HepG2 (cell line): ENCODE measurements around the gene TNRC18. TPM values are rescaled to one million over a fixed set of nuclear protein-coding genes. Genes with fewer than 3 reads are reported as not detected.

Experiments used
- ARID2 ChIP-seq: sonication (generic); formaldehyde crosslinking; IDR thresholded peaks from 2 replicates; pipeline ENCODE4 v1.8.1; 2022; ENCODE audit warnings: mild to moderate bottlenecking, missing genetic modification reagents, borderline replicate concordance
- BCLAF1 ChIP-seq: fragments of 450-650 bp; IDR thresholded peaks from 2 replicates; pipeline ENCODE4 v1.6.1; 2017; ENCODE audit warnings: mild to moderate bottlenecking
- CREB3 ChIP-seq: sonication (generic); formaldehyde crosslinking; IDR thresholded peaks from 2 replicates; pipeline ENCODE4 v1.5.0; 2020; ENCODE audit warnings: missing genetic modification reagents
- HNRNPLL ChIP-seq: fragments of 200-400 bp; formaldehyde crosslinking; IDR thresholded peaks from 2 replicates; pipeline ENCODE4 v1.6.1; 2017; ENCODE audit warnings: mild to moderate bottlenecking, low read depth, low read length; ENCODE audit not compliant: poor library complexity, severe bottlenecking
- KAT8 ChIP-seq: IDR thresholded peaks from 2 replicates; pipeline ENCODE4 v1.6.1; 2016; ENCODE audit warnings: missing genetic modification reagents, missing compliant biosample characterization
- PCBP2 ChIP-seq: fragments of 200-400 bp; formaldehyde crosslinking; optimal IDR thresholded peaks from 2 replicates; pipeline ENCODE3; 2018; ENCODE audit warnings: low read length, low read depth; ENCODE audit not compliant: poor library complexity, severe bottlenecking
- PLRG1 ChIP-seq: fragments of 450-650 bp; conservative IDR thresholded peaks from 2 replicates; pipeline ENCODE4 v1.6.1; 2016
- RAD51 ChIP-seq: fragments of 450-650 bp; IDR thresholded peaks from 2 replicates; pipeline ENCODE4 v1.6.1; 2016; ENCODE audit warnings: borderline replicate concordance
- ZBTB39 ChIP-seq: sonication (generic); formaldehyde crosslinking; IDR thresholded peaks from 2 replicates; pipeline ENCODE4 v1.5.0; 2020; ENCODE audit warnings: missing genetic modification reagents
- ZBTB43 ChIP-seq: sonication (generic); formaldehyde crosslinking; conservative IDR thresholded peaks from 2 replicates; pipeline ENCODE4 v1.4.0; 2020; ENCODE audit warnings: missing genetic modification reagents
- ZFP36L1 ChIP-seq: sonication (generic); formaldehyde crosslinking; IDR thresholded peaks from 2 replicates; pipeline ENCODE4 v1.8.0; 2022; ENCODE audit warnings: mild to moderate bottlenecking, missing genetic modification reagents, moderate library complexity
- ZNF446 ChIP-seq: sonication (generic); formaldehyde crosslinking; IDR thresholded peaks from 2 replicates; pipeline ENCODE4 v1.5.0; 2020; ENCODE audit warnings: mild to moderate bottlenecking, missing genetic modification reagents
- ZNF576 ChIP-seq: sonication (generic); formaldehyde crosslinking; IDR thresholded peaks from 2 replicates; pipeline ENCODE4 v1.4.0; 2020; ENCODE audit warnings: mild to moderate bottlenecking, missing genetic modification reagents
- ZNF660 ChIP-seq: sonication (generic); formaldehyde crosslinking; IDR thresholded peaks from 2 replicates; pipeline ENCODE4 v1.5.1; 2020; ENCODE audit warnings: mild to moderate bottlenecking, low read depth, missing genetic modification reagents, borderline replicate concordance
- ZNF850 ChIP-seq: sonication (generic); formaldehyde crosslinking; conservative IDR thresholded peaks from 2 replicates; pipeline ENCODE4 v1.9.0; 2021; ENCODE audit warnings: mild to moderate bottlenecking, missing genetic modification reagents
- polyA plus RNA-seq, 8 experiments: library from polyadenylated mRNA; depleted of rRNA in 3 of 8; stranded (reverse) in 7 of 8; unstranded in 1 of 8; fragments of >200 nt; fragmentation: Illumina TruSeq in 4 of 8; extraction: Trizol in 4 of 8; gene quantifications; 2 replicates each; pipeline versions ENCODE4 v1.2.1 to v1.2.3, GENCODE V29; 2011 to 2016; ENCODE audit warnings: low read depth in 4 of 8, missing spikeins in 1 of 8, mixed read lengths in 1 of 8; ENCODE audit not compliant: insufficient read depth in 1 of 8
- total RNA-seq, 5 experiments: library from RNA; depleted of rRNA; stranded (reverse); fragments of >200 nt; fragmentation: Illumina TruSeq; extraction: Trizol; gene quantifications; 2 replicates each; pipeline ENCODE4 v1.2.3, GENCODE V29; 2016; ENCODE audit warnings: low read depth in 1 of 5
- TF ChIP-seq, protein P1 (sequence below): sonication (generic); formaldehyde crosslinking; IDR thresholded peaks from 2 replicates; pipeline ENCODE4 v1.4.0; 2020; ENCODE audit warnings: missing genetic modification reagents, mild to moderate bottlenecking, borderline replicate concordance
- TF ChIP-seq, protein P2 (sequence below): sonication (generic); formaldehyde crosslinking; IDR thresholded peaks from 2 replicates; pipeline ENCODE4 v1.4.0; 2020; ENCODE audit warnings: missing genetic modification reagents

TNRC18 gene
- total and polyA plus RNA-seq, 2 of the 13 experiments (the other 11 are each of a cell fraction or from before 2014, with no cell fraction given): 11.7 to 17.4 TPM

DNA sequence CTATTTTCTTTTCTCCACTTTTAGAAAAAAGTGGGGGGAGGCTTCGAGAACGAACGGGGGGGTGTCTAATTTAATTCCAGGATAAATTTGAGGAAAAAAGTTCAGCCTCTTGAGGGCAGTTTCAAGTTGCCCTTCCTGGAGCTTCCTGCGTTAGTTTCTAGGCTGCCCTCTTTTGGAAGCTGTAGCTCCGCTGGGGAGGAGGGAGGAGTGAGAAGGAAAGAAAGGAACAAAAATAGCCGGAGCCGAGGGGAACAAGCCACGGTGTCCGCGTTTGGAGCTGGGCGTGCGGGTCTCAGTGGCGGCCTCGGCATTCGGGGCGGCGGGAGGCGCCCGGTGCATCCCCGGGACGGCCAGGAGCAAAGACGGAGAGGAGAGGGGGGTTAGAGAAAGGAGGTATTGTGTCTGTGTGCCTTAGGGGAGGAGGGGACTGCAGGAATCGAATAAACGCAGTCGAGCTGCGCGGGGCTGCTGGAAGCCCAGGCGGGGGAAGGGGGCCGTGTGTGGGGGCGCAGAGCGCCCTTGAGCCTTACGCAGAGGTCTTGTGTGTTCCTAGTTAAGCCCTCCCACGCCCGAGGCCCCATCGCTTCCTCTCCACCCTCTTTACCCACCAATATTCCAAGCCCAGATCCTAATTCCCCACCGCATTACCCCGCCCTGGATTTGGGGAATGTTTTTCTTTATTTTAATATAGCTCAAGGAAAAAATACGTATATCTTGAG lies 2.0 kb upstream of the TNRC18 start (continued):
- TF ChIP-seq, protein P1, sequence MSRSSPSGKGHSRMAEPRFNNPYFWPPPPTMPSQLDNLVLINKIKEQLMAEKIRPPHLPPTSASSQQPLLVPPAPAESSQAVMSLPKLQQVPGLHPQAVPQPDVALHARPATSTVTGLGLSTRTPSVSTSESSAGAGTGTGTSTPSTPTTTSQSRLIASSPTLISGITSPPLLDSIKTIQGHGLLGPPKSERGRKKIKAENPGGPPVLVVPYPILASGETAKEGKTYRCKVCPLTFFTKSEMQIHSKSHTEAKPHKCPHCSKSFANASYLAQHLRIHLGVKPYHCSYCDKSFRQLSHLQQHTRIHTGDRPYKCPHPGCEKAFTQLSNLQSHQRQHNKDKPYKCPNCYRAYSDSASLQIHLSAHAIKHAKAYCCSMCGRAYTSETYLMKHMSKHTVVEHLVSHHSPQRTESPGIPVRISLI (CRISPR knock-in tag): no peak; the same call in none of the 2 replicates
- TF ChIP-seq BCLAF1 (no peak), ZBTB39 (CRISPR knock-in tag) (no peak), ZNF660 (CRISPR knock-in tag) (no peak), ZNF446 (CRISPR knock-in tag) (peak; percentile 52; the same call in 1 of the 2 replicates), RAD51 (no peak), ZNF576 (no peak), ZFP36L1 (peak; percentile 63; the same call in 1 of the 2 replicates), KAT8 (CRISPR knock-in tag) (0 out of 2 replicates have a peak, but pooled peaks have one; percentile 7), PLRG1 (no peak), CREB3 (CRISPR knock-in tag) (no peak), HNRNPLL (peak; percentile 61), PCBP2 (peak; percentile 36), ZNF850 (CRISPR knock-in tag) (no peak), ZBTB43 (no peak), ARID2 (CRISPR knock-in tag) (no peak)
- TF ChIP-seq, protein P2, sequence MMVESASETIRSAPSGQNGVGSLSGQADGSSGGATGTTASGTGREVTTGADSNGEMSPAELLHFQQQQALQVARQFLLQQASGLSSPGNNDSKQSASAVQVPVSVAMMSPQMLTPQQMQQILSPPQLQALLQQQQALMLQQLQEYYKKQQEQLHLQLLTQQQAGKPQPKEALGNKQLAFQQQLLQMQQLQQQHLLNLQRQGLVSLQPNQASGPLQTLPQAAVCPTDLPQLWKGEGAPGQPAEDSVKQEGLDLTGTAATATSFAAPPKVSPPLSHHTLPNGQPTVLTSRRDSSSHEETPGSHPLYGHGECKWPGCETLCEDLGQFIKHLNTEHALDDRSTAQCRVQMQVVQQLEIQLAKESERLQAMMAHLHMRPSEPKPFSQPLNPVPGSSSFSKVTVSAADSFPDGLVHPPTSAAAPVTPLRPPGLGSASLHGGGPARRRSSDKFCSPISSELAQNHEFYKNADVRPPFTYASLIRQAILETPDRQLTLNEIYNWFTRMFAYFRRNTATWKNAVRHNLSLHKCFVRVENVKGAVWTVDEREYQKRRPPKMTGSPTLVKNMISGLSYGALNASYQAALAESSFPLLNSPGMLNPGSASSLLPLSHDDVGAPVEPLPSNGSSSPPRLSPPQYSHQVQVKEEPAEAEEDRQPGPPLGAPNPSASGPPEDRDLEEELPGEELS (CRISPR knock-in tag): peak; percentile 40
